ENCODE results near the gene ZBTB21.

DNA sequence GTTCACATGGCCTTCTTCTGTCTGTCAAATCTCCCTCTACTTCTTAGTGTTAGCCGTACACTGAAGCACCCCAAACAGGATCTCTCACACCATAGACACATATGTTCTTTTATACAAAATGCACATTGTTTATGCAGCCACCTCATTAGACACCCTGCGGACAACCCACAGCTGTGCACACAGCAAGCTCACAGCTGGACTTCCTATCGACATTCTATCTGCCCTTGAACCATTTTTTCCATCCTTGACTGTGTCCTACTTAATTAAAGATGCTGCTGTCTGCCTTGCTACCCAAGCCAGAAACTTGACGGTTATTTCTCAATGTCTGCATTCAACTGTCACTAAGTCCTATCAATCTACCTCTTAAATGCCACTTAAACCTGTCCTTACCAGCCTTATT, 3.2 kb upstream of the ZBTB21 start:
- TF ChIP-seq, protein P1, sequence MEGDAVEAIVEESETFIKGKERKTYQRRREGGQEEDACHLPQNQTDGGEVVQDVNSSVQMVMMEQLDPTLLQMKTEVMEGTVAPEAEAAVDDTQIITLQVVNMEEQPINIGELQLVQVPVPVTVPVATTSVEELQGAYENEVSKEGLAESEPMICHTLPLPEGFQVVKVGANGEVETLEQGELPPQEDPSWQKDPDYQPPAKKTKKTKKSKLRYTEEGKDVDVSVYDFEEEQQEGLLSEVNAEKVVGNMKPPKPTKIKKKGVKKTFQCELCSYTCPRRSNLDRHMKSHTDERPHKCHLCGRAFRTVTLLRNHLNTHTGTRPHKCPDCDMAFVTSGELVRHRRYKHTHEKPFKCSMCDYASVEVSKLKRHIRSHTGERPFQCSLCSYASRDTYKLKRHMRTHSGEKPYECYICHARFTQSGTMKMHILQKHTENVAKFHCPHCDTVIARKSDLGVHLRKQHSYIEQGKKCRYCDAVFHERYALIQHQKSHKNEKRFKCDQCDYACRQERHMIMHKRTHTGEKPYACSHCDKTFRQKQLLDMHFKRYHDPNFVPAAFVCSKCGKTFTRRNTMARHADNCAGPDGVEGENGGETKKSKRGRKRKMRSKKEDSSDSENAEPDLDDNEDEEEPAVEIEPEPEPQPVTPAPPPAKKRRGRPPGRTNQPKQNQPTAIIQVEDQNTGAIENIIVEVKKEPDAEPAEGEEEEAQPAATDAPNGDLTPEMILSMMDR (IDR thresholded peaks at IDR 0.05), result no peak
- no peak for TF ChIP-seq POLR2A (IDR thresholded peaks at IDR 0.05)

Data from adrenal gland (tissue), 5 donors.